ENCODE data around the gene ZFP69. TPM values are rescaled to one million over a fixed set of nuclear protein-coding genes. Genes with fewer than 3 reads are reported as not detected.
A peak's percentile ranks its signal among the peaks of the same experiment; 100 is the strongest.

Gene ZFP69
- polyA plus RNA-seq, 1 donor: 4.5 TPM

- Histone ChIP-seq H3K4me3 (ENCODE audit: low read length) (peak within 1 kb of the TSS; percentile 81), H3K36me3 (ENCODE audit: control insufficient read depth, insufficient read depth, low read length) (no peaks in the 10 kb centered on the region), H3K9me3 (ENCODE audit: control insufficient read depth, low read depth, low read length) (peaks cover 18% of the 10 kb centered on the region), H3K4me1 (ENCODE audit: control insufficient read depth, insufficient read depth, low read length) (peaks cover 8% of the 10 kb centered on the region), H3K27me3 (ENCODE audit: control insufficient read depth, insufficient read depth, low read length) (no peaks in the 10 kb centered on the region), H3K27ac (ENCODE audit: low read length) (peak within 1 kb of the TSS; percentile 81)
- no CpG with 5 or more reads among the region's 76 CpGs for WGBS (ENCODE audit: insufficient coverage, low lambda C conversion rate)
- peak; percentile 59 to 84 for DNase-seq
Observed at GRCh38 chr1:40508375-40509341, 31.6 kb downstream of the ZFP69 start, which contains the start of gene EXO5. Gene EXO5 (plus strand): TSS chr1:40508767. CDS start chr1:40514545, 5,778 bp downstream.

GRCh38 chr1:40519517-40519916 lies 42.4 kb downstream of the ZFP69 start:
- no peaks in the 10 kb centered on the region for H3K4me1 ChIP-seq (ENCODE audit: control insufficient read depth, insufficient read depth, low read length)
- H3K27me3 ChIP-seq (ENCODE audit: control insufficient read depth, insufficient read depth, low read length): no peaks in the 10 kb centered on the region
- WGBS (ENCODE audit: insufficient coverage, low lambda C conversion rate): 83% methylated on average over 1 of the region's 2 CpGs
- peaks cover 14% of the 10 kb centered on the region for H3K9me3 ChIP-seq (ENCODE audit: control insufficient read depth, low read depth, low read length)
- H3K4me3 ChIP-seq (ENCODE audit: low read length): no peak overlapping the region
- no peak overlapping the region for H3K27ac ChIP-seq (ENCODE audit: low read length)
- DNase-seq: no peak
- peaks cover 11% of the 10 kb centered on the region for H3K36me3 ChIP-seq (ENCODE audit: control insufficient read depth, insufficient read depth, low read length)

GRCh38 chr1:40530735-40531380 lies 53.8 kb downstream of the ZFP69 start:
- Histone ChIP-seq H3K4me1 (ENCODE audit: control insufficient read depth, insufficient read depth, low read length) (peaks cover 3% of the 10 kb centered on the region), H3K4me3 (ENCODE audit: low read length) (peak overlapping the region; percentile 74), H3K9me3 (ENCODE audit: control insufficient read depth, low read depth, low read length) (peaks cover 7% of the 10 kb centered on the region), H3K36me3 (ENCODE audit: control insufficient read depth, insufficient read depth, low read length) (no peaks in the 10 kb centered on the region), H3K27me3 (ENCODE audit: control insufficient read depth, insufficient read depth, low read length) (no peaks in the 10 kb centered on the region), H3K27ac (ENCODE audit: low read length) (peak overlapping the region; percentile 79)
- DNase-seq: no peak
- WGBS (ENCODE audit: insufficient coverage, low lambda C conversion rate): 27% methylated on average over 2 of the region's 5 CpGs

GRCh38 chr1:40531381-40532061 lies 54.4 kb downstream of the ZFP69 start, which contains the start of gene ZNF684:
Gene ZNF684 (plus strand): TSS chr1:40531637. CDS start chr1:40533167, 1,530 bp downstream.
- peak; percentile 92 to 96 for DNase-seq
- Histone ChIP-seq H3K9me3 (ENCODE audit: control insufficient read depth, low read depth, low read length) (peaks cover 4% of the 10 kb centered on the region), H3K27ac (ENCODE audit: low read length) (peak within 1 kb of the TSS; percentile 79), H3K27me3 (ENCODE audit: control insufficient read depth, insufficient read depth, low read length) (no peaks in the 10 kb centered on the region), H3K4me1 (ENCODE audit: control insufficient read depth, insufficient read depth, low read length) (peaks cover 3% of the 10 kb centered on the region), H3K4me3 (ENCODE audit: low read length) (peak within 1 kb of the TSS; percentile 74), H3K36me3 (ENCODE audit: control insufficient read depth, insufficient read depth, low read length) (no peaks in the 10 kb centered on the region)
- no CpG with 5 or more reads among the region's 35 CpGs for WGBS (ENCODE audit: insufficient coverage, low lambda C conversion rate)

GRCh38 chr1:40532062-40532389 lies 54.9 kb downstream of the ZFP69 start:
- Histone ChIP-seq H3K4me3 (ENCODE audit: low read length) (peak overlapping the region; percentile 74), H3K27ac (ENCODE audit: low read length) (peak overlapping the region; percentile 79), H3K36me3 (ENCODE audit: control insufficient read depth, insufficient read depth, low read length) (no peaks in the 10 kb centered on the region), H3K27me3 (ENCODE audit: control insufficient read depth, insufficient read depth, low read length) (no peaks in the 10 kb centered on the region), H3K9me3 (ENCODE audit: control insufficient read depth, low read depth, low read length) (peaks cover 4% of the 10 kb centered on the region), H3K4me1 (ENCODE audit: control insufficient read depth, insufficient read depth, low read length) (peaks cover 3% of the 10 kb centered on the region)
- DNase-seq: no peak
- no CpG with 5 or more reads among the region's 3 CpGs for WGBS (ENCODE audit: insufficient coverage, low lambda C conversion rate)

- Histone ChIP-seq H3K27ac (ENCODE audit: low read length) (no peak overlapping the region), H3K4me1 (ENCODE audit: control insufficient read depth, insufficient read depth, low read length) (peaks cover 3% of the 10 kb centered on the region)
Observed at GRCh38 chr1:40532844-40533424, 55.8 kb downstream of the ZFP69 start.

GRCh38 chr1:40534589-40534988 lies 57.5 kb downstream of the ZFP69 start:
- peaks cover 3% of the 10 kb centered on the region for H3K4me1 ChIP-seq (ENCODE audit: control insufficient read depth, insufficient read depth, low read length)
- H3K4me3 ChIP-seq (ENCODE audit: low read length): no peak overlapping the region
- no peaks in the 10 kb centered on the region for H3K27me3 ChIP-seq (ENCODE audit: control insufficient read depth, insufficient read depth, low read length)
- no peaks in the 10 kb centered on the region for H3K9me3 ChIP-seq (ENCODE audit: control insufficient read depth, low read depth, low read length)
- no peak overlapping the region for H3K27ac ChIP-seq (ENCODE audit: low read length)
- no peaks in the 10 kb centered on the region for H3K36me3 ChIP-seq (ENCODE audit: control insufficient read depth, insufficient read depth, low read length)
- no peak for DNase-seq

More at GRCh38 chr1:40532844-40533424, 55.8 kb downstream of the ZFP69 start:
- DNase-seq: peak; percentile 21 to 51
- H3K36me3 ChIP-seq (ENCODE audit: control insufficient read depth, insufficient read depth, low read length): no peaks in the 10 kb centered on the region
- no peaks in the 10 kb centered on the region for H3K27me3 ChIP-seq (ENCODE audit: control insufficient read depth, insufficient read depth, low read length)
- no peak overlapping the region for H3K4me3 ChIP-seq (ENCODE audit: low read length)
- H3K9me3 ChIP-seq (ENCODE audit: control insufficient read depth, low read depth, low read length): peaks cover 4% of the 10 kb centered on the region

- H3K27ac ChIP-seq (ENCODE audit: low read length): no peak overlapping the region
- H3K4me3 ChIP-seq (ENCODE audit: low read length): no peak overlapping the region
- no peaks in the 10 kb centered on the region for H3K27me3 ChIP-seq (ENCODE audit: control insufficient read depth, insufficient read depth, low read length)
- H3K9me3 ChIP-seq (ENCODE audit: control insufficient read depth, low read depth, low read length): no peaks in the 10 kb centered on the region
- H3K4me1 ChIP-seq (ENCODE audit: control insufficient read depth, insufficient read depth, low read length): peaks cover 3% of the 10 kb centered on the region
- H3K36me3 ChIP-seq (ENCODE audit: control insufficient read depth, insufficient read depth, low read length): peaks cover under 1% of the 10 kb centered on the region
- DNase-seq: no peak
- WGBS (ENCODE audit: insufficient coverage, low lambda C conversion rate): no CpG with 5 or more reads among the region's 2 CpGs
Observed at GRCh38 chr1:40535732-40536131, 58.6 kb downstream of the ZFP69 start.

GRCh38 chr1:40539338-40539737 lies 62.2 kb downstream of the ZFP69 start:
- no peak for DNase-seq
- H3K4me3 ChIP-seq (ENCODE audit: low read length): no peak overlapping the region
- no peak overlapping the region for H3K27ac ChIP-seq (ENCODE audit: low read length)
- H3K36me3 ChIP-seq (ENCODE audit: control insufficient read depth, insufficient read depth, low read length): peaks cover 7% of the 10 kb centered on the region
- 92% methylated on average over 2 of the region's 7 CpGs for WGBS (ENCODE audit: insufficient coverage, low lambda C conversion rate)
- no peaks in the 10 kb centered on the region for H3K4me1 ChIP-seq (ENCODE audit: control insufficient read depth, insufficient read depth, low read length)
- no peaks in the 10 kb centered on the region for H3K27me3 ChIP-seq (ENCODE audit: control insufficient read depth, insufficient read depth, low read length)
- no peaks in the 10 kb centered on the region for H3K9me3 ChIP-seq (ENCODE audit: control insufficient read depth, low read depth, low read length)
